Keratinocyte (primary cell): ENCODE results near the gene NPIPB6. TPM values are rescaled to one million over a fixed set of nuclear protein-coding genes. Genes with fewer than 3 reads are reported as not detected.

Experiments used
- DNase-seq: peaks from one replicate; pipeline ENCODE4 v3.0.0-alpha.2; 2011; ENCODE audit warnings: low read depth, missing footprints, low spot score
- FAIRE-seq: peaks from 2 replicates; lab custom pipeline; 2011; peaks lifted over from hg19 to GRCh38; lab: Jason Lieb, UNC
- H2AFZ ChIP-seq: 2 replicates; pipeline ENCODE4 v1.6.0; 2012; ENCODE audit warnings: low read length, control low read depth, inconsistent platforms; ENCODE audit not compliant: control insufficient read depth
- H3K27ac ChIP-seq: 2 replicates; pipeline ENCODE4 v1.5.1; 2011; ENCODE audit warnings: low read length; ENCODE audit not compliant: control insufficient read depth, insufficient read depth
- H3K27me3 ChIP-seq: 3 replicates; pipeline ENCODE4 v1.6.0; 2011; ENCODE audit warnings: low read length; ENCODE audit not compliant: control insufficient read depth, insufficient read depth; ENCODE audit errors: extremely low read depth
- H3K36me3 ChIP-seq, 2 experiments: 2 replicates in 1 of 2; 3 replicates in 1 of 2; pipeline ENCODE4 v1.5.1; 2011; ENCODE audit warnings: low read length in 2 of 2, mild to moderate bottlenecking in 1 of 2; ENCODE audit not compliant: control insufficient read depth in 2 of 2, insufficient read depth in 2 of 2; ENCODE audit errors: extremely low read depth in 1 of 2
- H3K4me1 ChIP-seq: 3 replicates; pipeline ENCODE4 v1.5.1; 2011; ENCODE audit warnings: low read length; ENCODE audit not compliant: control insufficient read depth, insufficient read depth; ENCODE audit errors: extremely low read depth
- H3K4me2 ChIP-seq: 3 replicates; pipeline ENCODE4 v1.6.0; 2011; ENCODE audit warnings: low read depth, low read length; ENCODE audit not compliant: control insufficient read depth, insufficient read depth; ENCODE audit errors: extremely low read depth
- H3K4me3 ChIP-seq, 3 experiments: fragments of 200-600 bp in 1 of 3; sonication (generic) in 1 of 3; 2 replicates in 2 of 3; 3 replicates in 1 of 3; pipeline ENCODE4 v1.5.1; 2011 to 2016; ENCODE audit warnings: low read length in 3 of 3, mild to moderate bottlenecking in 3 of 3, control low read depth in 2 of 3, inconsistent platforms in 1 of 3, low read depth in 1 of 3, mixed read lengths in 1 of 3, mixed run types in 1 of 3, moderate library complexity in 1 of 3; ENCODE audit not compliant: control insufficient read depth in 2 of 3, insufficient read depth in 2 of 3; ENCODE audit errors: extremely low read depth in 1 of 3
- H3K79me2 ChIP-seq: 2 replicates; pipeline ENCODE4 v1.6.0; 2012; ENCODE audit warnings: low read length; ENCODE audit not compliant: control insufficient read depth, insufficient read depth
- H3K9ac ChIP-seq: 3 replicates; pipeline ENCODE4 v1.6.0; 2011; ENCODE audit warnings: low read length; ENCODE audit not compliant: control insufficient read depth, insufficient read depth; ENCODE audit errors: extremely low read depth
- H3K9me1 ChIP-seq: 3 replicates; pipeline ENCODE4 v1.6.0; 2011; ENCODE audit warnings: low read length; ENCODE audit not compliant: control insufficient read depth, insufficient read depth; ENCODE audit errors: extremely low read depth
- H3K9me3 ChIP-seq: 2 replicates; pipeline ENCODE4 v1.5.1; 2012; ENCODE audit warnings: low read depth, low read length; ENCODE audit not compliant: control insufficient read depth
- H4K20me1 ChIP-seq: 3 replicates; pipeline ENCODE4 v1.6.0; 2011; ENCODE audit warnings: low read length; ENCODE audit not compliant: control insufficient read depth, insufficient read depth; ENCODE audit errors: extremely low read depth
- EZH2 ChIP-seq: IDR thresholded peaks from one replicate; pipeline ENCODE4 v1.6.1; 2012; ENCODE audit warnings: inconsistent platforms, mild to moderate bottlenecking, low read length, moderate library complexity
- dilution Hi-C: fragments of 300-500 bp; cut with MboI; formaldehyde crosslinking; loops from one replicate; pipeline ENCODE4 v1.7.0; 2020; ENCODE audit warnings: low sequenced_read_pairs; ENCODE audit not compliant: extremely low pct_ligation_motif_present
- polyA plus RNA-seq, 5 experiments: library from polyadenylated mRNA; depleted of rRNA in 3 of 5; stranded (reverse) in 3 of 5; stranded (forward) in 1 of 5; unstranded in 1 of 5; fragments of >200 nt; gene quantifications; 1 replicate in 1 of 5; 2 replicates in 3 of 5; 3 replicates in 1 of 5; pipeline versions ENCODE4 v1.2.1 to v1.2.3, GENCODE V29; 2011 to 2012; ENCODE audit warnings: missing spikeins in 2 of 5, low read depth in 1 of 5, low replicate concordance in 1 of 5
- TF ChIP-seq, protein P1 (sequence below), 3 experiments: IDR thresholded peaks in 1 of 3; conservative IDR thresholded peaks in 1 of 3; optimal IDR thresholded peaks in 1 of 3; 2 replicates in 2 of 3; 3 replicates in 1 of 3; pipeline versions ENCODE3 to v1.5.1; 2011; ENCODE audit warnings: low read length in 3 of 3, mild to moderate bottlenecking in 3 of 3, moderate library complexity in 2 of 3, control low read depth in 1 of 3, inconsistent platforms in 1 of 3; ENCODE audit not compliant: insufficient read depth in 2 of 3; ENCODE audit errors: extremely low read depth in 1 of 3

NPIPB6 gene
- polyA plus RNA-seq, 1 donor (not counting 4 experiments of a cell fraction or from before 2014, with no cell fraction given), result 0.38 TPM

DNA sequence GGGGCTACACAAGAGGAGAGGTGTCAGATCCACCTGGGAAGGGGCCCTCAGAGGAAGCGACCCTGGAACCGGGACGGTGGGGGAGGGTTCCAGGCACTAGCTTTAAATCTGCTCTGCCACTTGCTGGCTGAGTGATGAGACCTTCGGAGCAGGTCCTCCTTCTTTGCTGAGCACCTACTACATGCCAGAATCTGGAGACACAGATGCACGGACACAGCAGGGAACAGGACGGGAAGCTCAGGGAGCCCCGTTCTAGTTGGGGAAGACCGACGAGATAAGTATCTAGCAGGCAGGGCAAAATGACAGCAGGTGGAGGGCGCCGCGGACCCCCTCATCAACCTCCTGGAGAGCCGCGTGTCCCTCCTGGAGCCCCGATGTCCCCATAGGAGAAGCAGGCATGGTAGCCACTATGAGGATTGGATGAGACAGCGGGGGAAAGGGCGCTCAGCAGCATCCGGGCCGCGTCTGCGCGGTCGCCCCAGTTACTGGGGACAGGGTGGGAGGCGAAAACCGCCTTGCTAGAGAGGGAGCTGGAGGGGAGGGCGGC lies 43.8 kb downstream of the NPIPB6 start:
- DNase-seq (no peak), FAIRE-seq (no peak)
- TF ChIP-seq, protein P1, sequence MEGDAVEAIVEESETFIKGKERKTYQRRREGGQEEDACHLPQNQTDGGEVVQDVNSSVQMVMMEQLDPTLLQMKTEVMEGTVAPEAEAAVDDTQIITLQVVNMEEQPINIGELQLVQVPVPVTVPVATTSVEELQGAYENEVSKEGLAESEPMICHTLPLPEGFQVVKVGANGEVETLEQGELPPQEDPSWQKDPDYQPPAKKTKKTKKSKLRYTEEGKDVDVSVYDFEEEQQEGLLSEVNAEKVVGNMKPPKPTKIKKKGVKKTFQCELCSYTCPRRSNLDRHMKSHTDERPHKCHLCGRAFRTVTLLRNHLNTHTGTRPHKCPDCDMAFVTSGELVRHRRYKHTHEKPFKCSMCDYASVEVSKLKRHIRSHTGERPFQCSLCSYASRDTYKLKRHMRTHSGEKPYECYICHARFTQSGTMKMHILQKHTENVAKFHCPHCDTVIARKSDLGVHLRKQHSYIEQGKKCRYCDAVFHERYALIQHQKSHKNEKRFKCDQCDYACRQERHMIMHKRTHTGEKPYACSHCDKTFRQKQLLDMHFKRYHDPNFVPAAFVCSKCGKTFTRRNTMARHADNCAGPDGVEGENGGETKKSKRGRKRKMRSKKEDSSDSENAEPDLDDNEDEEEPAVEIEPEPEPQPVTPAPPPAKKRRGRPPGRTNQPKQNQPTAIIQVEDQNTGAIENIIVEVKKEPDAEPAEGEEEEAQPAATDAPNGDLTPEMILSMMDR (optimal IDR thresholded peaks at IDR 0.05 in 1 of 3, IDR thresholded peaks at IDR 0.05 in 1 of 3, conservative IDR thresholded peaks at IDR 0.05 in 1 of 3; ENCODE audit: extremely low read depth in 1 of 3, insufficient read depth in 2 of 3, low read length in 3 of 3), result no peak
- no peak for TF ChIP-seq EZH2
- H3K4me2 ChIP-seq, result no peak overlapping the region
- H3K4me1 ChIP-seq, result no peaks in the 10 kb centered on the region
- H3K27me3 ChIP-seq, result no peaks in the 10 kb centered on the region
- H3K4me3 ChIP-seq, result no peak overlapping the region
- H2AFZ ChIP-seq, result no peak overlapping the region
- no peaks in the 10 kb centered on the region for H3K9me1 ChIP-seq
- no peaks in the 10 kb centered on the region for H3K9me3 ChIP-seq
- H3K79me2 ChIP-seq, result no peaks in the 10 kb centered on the region
- H3K9ac ChIP-seq, result no peak overlapping the region
- H3K27ac ChIP-seq, result no peak overlapping the region
- no peaks in the 10 kb centered on the region for H3K36me3 ChIP-seq
- dilution Hi-C loops, result no loop called here
- H4K20me1 ChIP-seq, result no peaks in the 10 kb centered on the region

DNA sequence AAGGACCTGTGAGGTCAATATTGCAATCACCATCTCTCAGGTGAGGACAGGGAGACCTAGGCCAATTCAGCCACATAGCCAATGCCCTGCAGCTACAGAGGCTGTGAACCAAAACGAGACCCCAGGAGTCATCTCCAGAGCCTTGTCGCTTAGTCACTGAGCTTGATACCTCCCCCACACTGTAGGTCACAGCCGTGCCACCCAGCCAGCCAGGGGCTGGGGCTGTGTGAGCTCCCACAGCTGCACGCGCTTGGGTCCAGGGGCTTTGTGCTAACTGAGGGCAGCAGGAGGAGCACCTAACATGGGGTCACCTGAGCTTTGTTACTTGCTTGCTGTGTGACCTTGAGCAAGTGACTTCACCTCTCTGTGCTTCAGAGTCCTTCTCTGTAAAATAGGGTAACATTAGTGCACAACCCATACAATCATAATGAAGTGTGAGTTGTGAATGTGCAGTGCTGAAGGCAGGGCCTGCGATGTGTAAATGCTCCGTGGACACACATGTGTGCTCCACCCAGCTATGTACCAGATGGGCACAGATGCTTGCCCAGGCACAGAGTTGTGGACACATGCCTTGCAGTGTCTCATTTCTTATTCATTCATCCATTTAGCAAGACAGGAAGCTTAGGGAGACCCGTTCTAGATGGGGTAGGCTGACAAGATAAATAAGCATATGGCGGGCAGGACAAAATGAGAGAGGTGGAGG lies 45.1 kb downstream of the NPIPB6 start:
- dilution Hi-C loops, result no loop called here
- no peak overlapping the region for H3K27ac ChIP-seq
- no peaks in the 10 kb centered on the region for H4K20me1 ChIP-seq
- H3K9me1 ChIP-seq, result no peaks in the 10 kb centered on the region
- no peak for FAIRE-seq
- no peak overlapping the region for H3K9ac ChIP-seq
- no peak for DNase-seq
- H3K4me1 ChIP-seq, result no peaks in the 10 kb centered on the region
- no peaks in the 10 kb centered on the region for H3K9me3 ChIP-seq
- H3K4me3 ChIP-seq, result no peak overlapping the region
- H3K4me2 ChIP-seq, result no peak overlapping the region
- H3K36me3 ChIP-seq, result no peaks in the 10 kb centered on the region
- no peak overlapping the region for H2AFZ ChIP-seq
- TF ChIP-seq, protein P1 (optimal IDR thresholded peaks at IDR 0.05 in 1 of 3, IDR thresholded peaks at IDR 0.05 in 1 of 3, conservative IDR thresholded peaks at IDR 0.05 in 1 of 3; ENCODE audit: extremely low read depth in 1 of 3, insufficient read depth in 2 of 3, low read length in 3 of 3), result no peak
- TF ChIP-seq EZH2, result no peak
- H3K27me3 ChIP-seq, result no peaks in the 10 kb centered on the region
- no peaks in the 10 kb centered on the region for H3K79me2 ChIP-seq
